CD4-positive, alpha-beta T cell treated with Interleukin-12 subunit alpha and Interleukin-12 subunit beta, for 1 hour (primary cell): Measurements from ENCODE around the gene SHC3.
"Not testable (repeated sequence)": the region's sequence is repeated elsewhere in the genome, so short reads cannot be mapped to it uniquely, and the experiment has no call there.

Source experiments
- DNase-seq: peaks from one replicate; pipeline ENCODE4 v3.0.0-alpha.2; 2020

The SHC3 gene, protein sequence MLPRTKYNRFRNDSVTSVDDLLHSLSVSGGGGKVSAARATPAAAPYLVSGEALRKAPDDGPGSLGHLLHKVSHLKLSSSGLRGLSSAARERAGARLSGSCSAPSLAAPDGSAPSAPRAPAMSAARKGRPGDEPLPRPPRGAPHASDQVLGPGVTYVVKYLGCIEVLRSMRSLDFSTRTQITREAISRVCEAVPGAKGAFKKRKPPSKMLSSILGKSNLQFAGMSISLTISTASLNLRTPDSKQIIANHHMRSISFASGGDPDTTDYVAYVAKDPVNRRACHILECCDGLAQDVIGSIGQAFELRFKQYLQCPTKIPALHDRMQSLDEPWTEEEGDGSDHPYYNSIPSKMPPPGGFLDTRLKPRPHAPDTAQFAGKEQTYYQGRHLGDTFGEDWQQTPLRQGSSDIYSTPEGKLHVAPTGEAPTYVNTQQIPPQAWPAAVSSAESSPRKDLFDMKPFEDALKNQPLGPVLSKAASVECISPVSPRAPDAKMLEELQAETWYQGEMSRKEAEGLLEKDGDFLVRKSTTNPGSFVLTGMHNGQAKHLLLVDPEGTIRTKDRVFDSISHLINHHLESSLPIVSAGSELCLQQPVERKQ

DNA sequence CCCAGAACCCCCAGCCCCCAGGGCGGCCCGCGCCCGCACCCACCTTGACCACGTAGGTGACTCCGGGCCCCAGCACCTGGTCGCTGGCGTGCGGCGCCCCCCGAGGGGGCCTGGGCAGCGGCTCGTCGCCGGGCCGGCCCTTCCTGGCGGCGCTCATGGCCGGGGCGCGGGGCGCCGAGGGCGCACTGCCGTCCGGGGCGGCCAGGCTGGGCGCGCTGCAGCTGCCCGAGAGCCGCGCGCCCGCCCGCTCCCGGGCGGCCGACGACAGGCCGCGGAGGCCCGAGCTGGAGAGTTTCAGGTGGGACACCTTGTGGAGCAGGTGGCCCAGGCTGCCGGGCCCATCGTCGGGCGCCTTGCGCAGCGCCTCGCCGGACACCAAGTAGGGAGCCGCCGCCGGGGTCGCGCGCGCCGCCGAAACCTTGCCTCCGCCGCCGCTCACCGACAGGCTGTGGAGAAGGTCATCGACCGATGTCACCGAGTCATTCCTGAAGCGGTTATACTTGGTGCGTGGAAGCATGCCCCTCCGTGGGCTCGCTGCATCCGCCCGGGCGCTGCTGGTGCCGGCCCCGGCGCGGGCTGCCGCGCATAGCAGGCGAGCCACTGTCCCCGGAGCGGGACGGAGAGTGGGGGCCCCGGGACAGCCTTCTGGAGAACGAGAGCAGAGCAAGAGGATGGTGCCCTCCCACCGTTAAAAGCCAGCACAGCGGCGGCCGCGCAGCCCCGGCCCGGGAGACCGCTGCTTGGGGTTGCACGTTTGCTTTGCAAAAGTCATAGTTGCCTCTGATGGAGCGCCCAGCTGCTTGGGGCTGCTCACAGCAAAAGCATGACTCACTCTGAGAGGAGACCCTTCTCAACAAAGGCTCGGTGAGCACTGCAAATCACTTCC is at the start of gene SHC3:
SHC3 (minus strand) TSS at position 875 of the 886 bp plus-strand sequence; CDS start at position 517, 358 bp downstream.
- no peak for DNase-seq

DNA sequence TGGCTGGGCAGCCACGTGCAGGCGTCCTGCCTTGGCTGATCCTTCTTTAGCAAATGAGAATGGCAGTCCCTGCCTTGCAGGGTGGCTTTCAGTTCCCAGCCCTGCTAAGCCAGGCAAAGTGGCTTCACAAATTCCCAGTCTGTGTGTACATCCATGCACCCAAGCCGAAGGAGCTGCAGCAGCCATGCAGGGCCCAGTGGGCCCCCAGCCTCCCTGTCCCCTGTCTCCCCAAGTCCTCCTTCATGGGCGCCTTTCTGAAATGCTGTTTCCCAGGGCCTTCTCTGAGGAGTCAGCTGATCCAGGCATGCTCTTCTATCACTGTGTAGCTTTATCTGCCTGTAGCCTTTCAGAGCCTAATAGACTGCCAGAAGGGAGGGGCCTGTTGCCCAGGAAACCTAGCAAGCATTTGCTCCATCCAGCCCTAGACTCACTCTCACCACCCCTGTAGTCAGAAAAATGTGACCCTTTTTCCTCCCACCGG is 47.4 kb upstream of the SHC3 start:
- no peak for DNase-seq

DNA sequence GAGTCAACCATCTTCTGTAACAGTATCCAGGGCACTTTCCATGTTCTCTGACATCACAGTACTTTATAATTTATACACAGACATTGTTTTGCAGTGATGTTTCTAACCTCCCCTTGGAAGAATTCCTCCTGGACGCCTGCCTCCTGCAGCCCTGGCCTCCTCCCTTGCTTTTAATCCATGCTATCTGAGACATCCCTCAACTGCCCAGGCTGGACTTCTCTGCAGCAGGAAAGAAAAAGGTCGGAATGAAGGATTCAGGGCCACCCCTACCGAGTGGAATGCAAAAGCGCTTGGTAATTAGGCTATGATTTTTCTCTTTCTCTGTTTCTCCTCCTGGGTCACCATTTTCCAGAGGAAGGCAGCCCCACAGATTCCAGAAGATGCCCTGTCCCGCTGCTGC is 47.0 kb upstream of the SHC3 start:
- no peak for DNase-seq

DNA sequence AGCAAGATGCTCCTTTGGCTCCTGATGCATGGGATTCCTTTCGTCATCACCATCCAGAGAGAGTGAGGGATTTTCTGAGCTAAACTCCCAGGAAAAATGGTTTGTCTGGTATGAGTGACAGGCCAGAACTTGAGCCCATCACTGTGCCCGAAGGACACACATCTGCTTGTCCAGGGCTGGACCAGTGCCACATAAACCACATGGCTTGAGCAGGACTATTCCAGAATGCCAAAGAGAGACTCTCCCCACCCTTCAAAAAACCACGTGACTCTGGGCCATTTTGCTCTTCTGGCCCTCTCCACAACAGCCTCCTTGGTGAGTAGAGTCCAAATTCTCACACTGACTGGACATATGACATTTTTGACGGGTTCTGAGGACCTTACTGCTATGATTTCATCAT is 46.4 kb upstream of the SHC3 start:
- no peak for DNase-seq

DNA sequence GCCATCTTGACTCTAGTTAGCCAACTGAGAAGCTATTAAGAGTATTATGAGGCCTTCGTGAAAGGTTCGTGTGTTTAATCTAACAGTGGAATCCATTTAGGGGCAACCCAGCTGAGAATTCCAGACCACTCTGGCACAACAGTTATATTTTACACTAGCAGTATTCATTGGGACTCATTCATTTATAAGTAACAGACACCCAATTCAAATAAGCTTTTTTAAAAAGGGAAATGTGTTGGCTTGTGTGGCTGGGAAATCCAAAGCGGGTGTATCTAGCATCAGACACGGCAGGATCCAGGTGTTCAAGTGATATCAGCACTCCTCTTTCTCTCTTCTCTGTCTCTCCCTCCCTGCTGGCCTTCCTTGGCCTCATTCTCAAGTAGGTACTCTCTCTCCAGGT is 46.0 kb upstream of the SHC3 start:
- DNase-seq: no peak

DNA sequence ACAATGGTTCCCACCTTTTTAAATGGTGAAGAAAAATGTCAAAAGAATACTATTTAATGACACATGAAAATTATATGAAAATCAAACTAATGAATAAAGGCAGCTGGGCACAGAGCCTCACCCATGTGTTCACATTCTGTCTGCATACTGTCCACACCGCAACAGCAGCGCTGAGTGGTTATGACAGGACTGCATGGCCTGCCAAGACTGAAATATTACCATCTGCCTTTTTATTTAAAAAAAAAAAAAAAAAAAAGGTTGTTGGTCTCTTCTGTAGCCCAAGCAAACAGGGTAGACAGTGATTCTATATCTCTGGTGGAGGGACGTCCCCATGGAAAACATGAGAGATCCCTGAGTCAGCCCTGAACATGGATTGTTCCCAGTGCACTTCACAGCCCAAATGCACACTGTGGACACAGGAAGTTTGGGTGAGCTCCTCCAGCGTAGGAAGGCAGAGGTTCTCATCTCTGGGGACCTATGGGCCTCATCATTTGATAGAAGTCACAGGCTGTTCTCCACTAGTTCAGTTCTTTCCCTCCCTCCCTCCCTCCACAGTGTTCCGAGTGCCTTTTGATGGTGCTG is 44.9 kb upstream of the SHC3 start:
- no peak for DNase-seq

DNA sequence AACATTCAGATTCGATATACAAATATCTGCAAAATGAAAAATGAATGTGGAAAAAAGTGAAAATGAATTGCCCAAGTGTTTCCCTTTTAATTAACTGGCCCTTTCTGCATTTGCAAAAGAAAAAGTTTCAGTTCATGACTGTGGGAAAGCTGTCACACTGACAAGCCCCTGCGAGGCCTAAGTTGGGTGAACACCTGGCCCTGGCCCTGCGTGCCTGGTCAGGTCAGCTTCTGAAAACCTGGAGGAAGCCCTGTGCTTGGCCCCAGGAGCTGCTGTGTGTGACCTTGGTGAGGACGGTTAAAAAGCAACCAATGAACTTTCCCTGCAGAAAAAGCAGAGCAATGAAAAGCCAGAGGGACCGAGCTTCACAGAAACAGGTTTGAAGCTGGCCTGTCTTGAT is 41.0 kb upstream of the SHC3 start:
- DNase-seq: no peak

DNA sequence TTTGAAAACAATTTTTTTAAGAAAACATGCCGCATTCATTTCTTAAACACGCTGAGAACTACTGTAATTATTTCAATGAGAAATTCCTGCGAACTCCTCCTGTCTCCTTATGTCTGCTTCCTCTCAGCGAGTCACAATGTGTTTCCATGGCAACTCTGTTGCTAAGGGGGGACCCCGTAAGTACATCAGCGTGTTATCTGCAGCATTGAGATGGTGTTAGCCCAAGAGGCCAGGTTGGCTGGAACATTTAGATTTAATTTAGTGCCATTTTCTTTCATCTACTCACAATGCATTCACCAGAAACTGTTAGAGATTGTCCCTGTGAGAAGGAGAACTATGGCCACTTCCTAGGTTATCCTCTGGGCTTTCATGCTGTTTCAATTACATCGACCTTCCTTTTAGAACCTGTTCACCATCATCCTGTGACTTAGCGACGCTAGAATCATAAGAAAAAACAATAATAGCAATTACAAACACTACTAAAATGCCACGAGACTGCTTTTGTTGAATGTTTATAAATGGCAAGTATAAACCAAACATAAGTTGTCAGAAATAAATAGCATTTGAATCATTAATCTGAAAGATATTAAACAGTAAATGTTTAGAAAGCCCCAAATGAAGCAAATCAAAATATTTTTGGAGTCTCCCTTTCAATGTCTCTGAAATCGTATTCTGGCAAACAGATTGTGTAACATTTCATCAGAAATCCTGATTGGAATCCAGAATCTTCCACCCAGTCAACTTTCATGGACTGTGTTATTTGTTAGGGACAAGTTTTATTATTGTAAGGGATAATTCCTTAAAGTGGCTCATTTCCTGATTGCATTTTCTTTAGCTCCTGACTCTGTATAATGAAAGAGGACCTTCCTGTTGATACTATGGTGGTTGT is 39.7 kb upstream of the SHC3 start:
- no peak for DNase-seq

DNA sequence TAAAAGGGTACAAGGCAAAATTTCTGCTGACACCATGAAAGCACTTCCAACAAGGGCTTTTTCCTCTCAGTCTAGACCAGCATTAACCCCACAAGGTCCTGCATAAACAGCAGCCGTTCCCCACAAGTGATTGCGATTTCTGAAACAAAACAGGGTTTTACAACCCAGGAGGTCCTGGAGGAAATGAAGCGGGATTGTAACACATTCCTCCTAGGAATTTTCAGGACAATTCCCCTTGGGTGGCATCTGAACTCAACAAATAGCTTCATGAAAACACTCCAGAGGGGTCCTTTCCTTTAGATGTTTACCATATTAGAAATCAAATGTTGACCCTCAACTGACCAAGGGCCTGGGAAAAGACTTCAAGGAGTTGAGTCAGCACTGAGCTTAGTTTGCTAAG is 36.7 kb upstream of the SHC3 start:
- DNase-seq: no peak

DNA sequence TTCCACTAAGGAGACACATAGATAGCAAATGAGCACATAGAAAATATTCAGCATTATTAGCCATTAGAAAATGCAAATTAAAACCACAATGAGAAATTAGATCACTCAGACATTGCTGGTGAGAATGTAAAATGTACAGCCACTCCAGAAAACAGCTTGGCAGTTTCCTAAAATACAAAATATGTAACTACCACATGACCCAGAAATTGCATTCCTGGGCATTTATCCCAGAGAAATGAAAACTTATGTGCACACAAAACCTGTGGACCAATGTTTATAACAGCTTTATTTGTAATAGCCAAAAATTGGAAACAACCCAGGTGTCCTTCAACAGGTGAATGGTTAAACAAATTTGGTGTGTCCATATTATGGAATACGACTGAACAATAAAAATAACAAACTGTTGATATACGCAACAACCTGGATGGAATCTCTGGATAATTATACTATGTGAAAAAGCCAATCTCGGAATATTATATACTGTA is 34.8 kb upstream of the SHC3 start:
- no peak for DNase-seq

DNA sequence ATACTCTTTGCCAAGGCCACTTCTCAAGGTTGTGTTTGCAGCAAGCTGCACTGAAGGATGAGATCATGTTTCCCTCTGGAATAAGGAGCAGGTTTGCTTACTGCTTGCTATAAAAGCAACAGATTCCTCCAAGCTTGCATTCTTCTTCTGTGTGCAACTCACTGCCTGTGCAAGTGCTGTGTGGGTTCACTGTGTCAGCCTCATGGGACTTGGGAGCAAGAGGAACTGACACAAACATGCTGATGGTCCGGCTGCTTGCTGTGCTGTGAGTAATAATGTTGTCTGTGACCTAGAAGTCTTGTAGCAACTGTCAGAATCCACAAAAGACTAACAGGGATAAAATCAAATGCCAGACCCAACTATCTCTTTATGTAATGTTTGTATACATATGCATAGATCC is 33.6 kb upstream of the SHC3 start:
- no peak for DNase-seq

DNA sequence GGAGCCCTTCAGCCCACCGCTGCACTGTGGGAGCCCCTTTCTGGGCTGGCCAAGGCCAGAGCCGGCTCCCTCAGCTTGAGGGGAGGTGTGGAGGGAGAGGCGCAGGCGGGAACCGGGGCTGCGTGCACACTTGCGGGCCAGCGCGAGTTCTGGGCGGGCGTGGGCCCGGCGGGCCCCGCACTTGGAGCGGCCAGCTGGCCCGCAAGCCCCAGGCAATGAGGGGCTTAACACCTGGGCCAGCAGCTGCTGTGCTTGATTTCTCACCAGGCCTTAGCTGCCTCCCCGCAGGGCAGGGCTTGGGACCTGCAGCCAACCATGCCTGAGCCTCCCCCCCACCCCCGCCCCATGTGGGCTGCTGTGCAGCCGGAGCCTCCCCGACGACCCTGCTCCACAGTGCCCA is 30.7 kb upstream of the SHC3 start:
- DNase-seq: not testable (repeated sequence)

DNA sequence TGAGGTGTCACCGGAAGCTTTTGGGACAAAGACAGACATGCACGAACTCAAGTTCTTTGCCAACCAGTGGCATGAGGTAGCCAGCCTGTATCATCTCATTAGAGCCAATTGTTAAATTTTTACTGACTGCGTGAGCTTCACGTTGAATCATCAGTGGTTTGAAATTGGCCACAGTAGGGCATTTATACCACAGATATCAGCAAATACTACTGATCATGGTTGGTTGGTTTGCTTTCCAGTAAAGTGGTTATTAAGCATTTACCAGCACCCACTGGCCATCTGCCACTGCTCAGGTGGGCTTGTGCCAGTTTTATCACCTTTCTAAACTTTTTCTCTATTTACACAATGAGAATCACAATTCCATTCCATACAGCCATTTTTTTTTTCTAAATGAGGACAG is 28.4 kb upstream of the SHC3 start:
- DNase-seq: no peak

DNA sequence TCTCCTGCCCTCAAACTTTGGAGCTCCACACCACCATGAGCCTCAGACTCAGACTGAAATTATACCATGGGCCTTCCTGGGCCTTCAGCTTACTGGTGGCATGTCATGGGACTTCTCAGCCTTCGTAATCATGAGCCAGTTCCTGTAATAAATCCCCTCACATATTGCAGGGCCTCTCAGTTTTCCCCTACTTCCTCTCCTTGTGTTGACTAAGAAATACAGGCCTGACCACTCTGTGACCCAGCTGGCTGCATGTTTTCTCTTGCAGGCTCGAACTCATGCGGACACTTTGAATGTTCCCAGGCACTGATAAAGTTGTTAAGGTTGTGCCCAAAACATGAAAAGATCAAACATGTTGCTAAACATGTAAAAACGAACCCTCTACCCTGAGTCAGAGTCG is 26.2 kb upstream of the SHC3 start:
- DNase-seq: no peak

DNA sequence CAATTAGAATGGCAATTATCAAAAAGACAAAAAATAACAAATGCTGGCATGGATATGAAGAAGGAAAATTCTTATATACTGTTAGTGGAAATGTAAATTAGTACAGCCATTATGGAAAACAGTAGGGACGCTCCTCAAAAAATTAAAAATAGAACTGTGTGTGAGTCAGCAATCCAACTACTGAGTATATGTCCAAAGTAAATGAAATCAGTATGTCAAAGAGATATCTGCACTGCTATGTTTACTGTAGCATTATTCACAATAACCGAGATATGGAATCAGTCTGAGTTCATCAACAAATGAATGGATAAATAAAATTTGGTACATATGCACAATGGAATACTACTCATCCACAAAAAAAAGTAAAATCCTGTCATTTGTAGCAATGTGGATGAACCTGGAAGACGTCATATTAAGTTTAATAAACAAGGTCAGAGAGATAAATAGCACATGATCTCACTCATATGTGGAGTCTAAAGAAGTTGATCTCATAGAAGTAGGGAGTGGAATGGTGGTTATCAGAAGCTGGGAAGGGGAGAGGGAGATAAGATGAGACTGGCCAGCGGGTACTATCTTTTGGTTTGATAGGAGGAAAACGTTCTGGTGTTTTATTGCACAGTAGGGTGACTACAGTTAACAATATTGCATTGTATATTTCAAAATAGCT is 16.6 kb upstream of the SHC3 start:
- no peak for DNase-seq

DNA sequence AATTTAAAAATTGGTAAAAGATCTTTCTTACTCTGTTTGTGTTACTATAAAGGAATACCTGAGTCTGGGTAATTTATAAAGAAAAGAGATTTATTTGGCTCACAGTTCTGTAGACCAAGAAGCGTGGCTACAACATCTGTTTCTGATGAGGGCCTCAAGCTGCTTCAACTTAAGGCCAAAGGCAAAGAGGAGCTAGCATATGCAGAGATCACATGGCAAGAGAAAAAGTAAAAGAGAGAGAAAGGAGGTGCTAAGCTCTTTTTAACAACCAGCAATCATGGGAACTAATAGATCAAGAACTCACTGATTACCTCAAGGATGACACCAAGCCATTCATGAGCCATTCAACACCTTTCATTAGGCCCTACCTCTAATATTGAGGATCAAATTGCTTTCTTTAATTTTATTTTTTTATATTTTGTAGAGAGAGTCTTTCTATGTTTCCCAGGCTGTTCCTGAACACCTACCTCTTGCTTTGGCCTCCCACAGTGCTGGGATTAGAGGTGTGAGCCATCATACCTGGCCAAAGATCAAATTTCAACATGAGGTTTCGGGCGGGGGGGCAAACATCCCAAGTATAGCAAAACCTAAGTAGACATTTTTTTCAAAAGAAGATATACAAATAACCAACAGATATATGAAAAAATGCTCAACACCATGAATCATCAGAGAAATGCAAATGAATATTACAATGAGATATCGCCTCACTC is 16.0 kb upstream of the SHC3 start:
- DNase-seq: no peak

DNA sequence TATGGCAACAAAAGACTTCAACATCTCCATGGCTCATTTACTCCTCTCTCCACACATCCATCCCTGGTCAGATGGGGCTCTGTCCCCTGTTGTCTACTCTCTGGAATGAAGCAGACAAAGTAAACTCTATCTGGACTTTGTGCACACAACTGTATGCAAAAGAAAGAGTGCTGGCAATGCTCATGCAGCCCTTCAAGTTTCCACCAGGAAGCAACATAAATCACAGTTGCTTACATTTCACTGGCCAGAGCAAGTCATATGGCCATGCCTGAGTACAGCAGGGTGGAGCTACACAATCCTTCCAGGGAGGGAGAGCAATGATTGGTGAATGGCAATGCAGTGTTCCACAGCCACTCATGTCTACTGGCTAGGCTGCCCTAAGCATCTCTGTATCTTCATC is 12.4 kb upstream of the SHC3 start:
- DNase-seq: no peak

DNA sequence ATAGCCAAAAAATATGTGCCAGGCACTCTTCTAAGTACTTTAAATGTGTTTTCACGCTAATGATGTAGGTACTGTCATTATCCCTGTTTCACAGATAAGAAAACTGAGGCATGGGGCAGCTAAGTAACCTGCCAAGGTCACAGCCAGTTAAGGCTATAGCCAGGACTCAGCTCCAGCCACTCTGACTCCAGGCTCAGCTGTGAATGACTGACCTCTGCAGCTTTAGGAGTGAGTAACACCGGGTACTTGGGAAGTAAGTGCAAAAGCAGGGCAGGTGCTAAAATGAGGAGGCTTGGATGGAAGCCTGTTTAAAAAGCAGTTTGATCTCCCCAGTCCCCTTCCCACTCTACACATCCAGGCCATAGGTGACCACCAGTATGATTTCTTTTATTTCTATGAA is 10.6 kb upstream of the SHC3 start:
- DNase-seq: no peak

DNA sequence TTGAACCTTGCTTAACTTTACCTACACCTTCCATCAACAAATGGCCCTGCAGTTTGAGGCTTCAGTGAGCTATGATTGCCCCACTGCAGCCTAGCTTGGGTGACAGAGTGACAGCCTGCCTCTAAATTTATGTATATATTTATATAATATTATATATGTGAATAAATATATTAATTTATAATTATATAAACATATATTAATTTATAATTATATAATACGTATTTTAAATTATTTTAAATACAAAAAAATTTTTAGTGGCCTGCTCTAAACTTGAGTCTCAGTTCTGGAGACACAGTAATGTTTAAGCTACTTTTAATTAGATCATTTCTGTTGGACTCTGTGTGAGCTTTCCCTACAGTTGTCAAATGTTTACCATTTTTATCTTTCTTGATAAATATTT is 9.3 kb upstream of the SHC3 start:
- no peak for DNase-seq

DNA sequence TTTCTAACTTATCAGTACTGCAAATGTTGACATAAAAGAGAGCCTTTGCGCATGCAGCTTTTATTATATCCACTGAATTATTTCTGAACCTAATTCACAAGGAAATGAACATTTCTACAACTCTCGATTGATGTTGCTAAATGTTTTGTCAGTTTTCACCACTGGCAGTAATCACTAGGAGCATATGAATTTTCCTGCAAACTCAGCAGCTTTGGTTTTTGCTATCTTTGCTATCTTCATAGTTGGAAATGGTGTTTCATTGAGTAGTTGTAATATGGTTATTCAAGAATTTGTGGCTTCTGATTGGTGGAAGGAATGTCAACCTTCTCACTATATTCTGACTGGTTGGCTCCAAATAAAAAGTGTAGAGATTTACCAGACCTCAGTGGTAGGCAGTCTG is 8.9 kb upstream of the SHC3 start:
- no peak for DNase-seq

DNA sequence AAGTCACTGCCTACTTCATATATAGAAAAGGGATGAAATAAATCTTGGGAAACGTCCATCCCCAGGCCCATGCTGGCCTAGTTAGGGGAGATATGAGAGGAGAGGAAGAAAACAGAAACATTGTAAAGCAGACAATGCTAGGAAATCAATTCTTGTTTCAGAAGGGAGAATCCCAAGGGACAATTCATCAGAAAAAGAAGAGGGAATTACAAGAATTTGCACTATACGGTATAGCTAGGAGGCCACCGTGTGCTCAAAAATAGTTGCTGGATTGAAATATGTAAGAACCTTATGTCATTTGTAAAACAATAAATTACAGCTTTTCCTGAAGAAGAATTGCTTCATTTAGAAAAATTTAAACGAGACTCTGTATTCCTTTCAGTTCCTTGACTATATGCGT is 8.3 kb upstream of the SHC3 start:
- no peak for DNase-seq
